Naive thymus-derived CD4-positive, alpha-beta T cell (primary cell): ENCODE results near the gene MRPL2. TPM values are rescaled to one million over a fixed set of nuclear protein-coding genes. Genes with fewer than 3 reads are reported as not detected.

Source experiments
- ATAC-seq: fragments of 150-1000 bp; cut with Tn5 transposase; 2 replicates; pipeline ENCODE4 v1.10.0; 2021; ENCODE audit warnings: mild to moderate bottlenecking, moderate library complexity
- CTCF ChIA-PET: fragments of 350-600 bp; sonication (Branson Sonifier 250); formaldehyde crosslinking; loops from one replicate; lab custom pipeline; 2021; ENCODE audit warnings: antibody characterized with exemption; lab: Charles Lee
- POLR2A ChIA-PET: fragments of 350-600 bp; sonication (Branson Sonifier 250); formaldehyde crosslinking; loops from one replicate; lab custom pipeline; 2021; ENCODE audit warnings: antibody characterized with exemption, inconsistent platforms; lab: Charles Lee
- DNase-seq, 9 donors: peaks; one replicate each; pipeline versions ENCODE4 v3.0.0 to v3.0.0-alpha.2; 2020 to 2022; ENCODE audit warnings: mixed read lengths in 1 of 9
- H3K27ac ChIP-seq: one replicate; pipeline ENCODE4 v1.7.0; 2013; ENCODE audit warnings: mild to moderate bottlenecking, low read depth, low read length, moderate library complexity
- H3K27me3 ChIP-seq, 2 donors: one replicate each; pipeline ENCODE4 v1.7.0; 2013; ENCODE audit warnings: low read length in 2 of 2, mild to moderate bottlenecking in 2 of 2, moderate library complexity in 2 of 2; ENCODE audit not compliant: control insufficient read depth in 2 of 2, insufficient read depth in 2 of 2
- H3K36me3 ChIP-seq, 3 experiments: 1 replicate in 2 of 3; 2 replicates in 1 of 3; pipeline ENCODE4 v1.7.0; 2013; ENCODE audit warnings: low read length in 3 of 3, mild to moderate bottlenecking in 3 of 3, moderate library complexity in 1 of 3; ENCODE audit not compliant: insufficient read depth in 3 of 3, control insufficient read depth in 2 of 3
- H3K4me1 ChIP-seq, 2 donors: one replicate each; pipeline ENCODE4 v1.7.0; 2013; ENCODE audit warnings: low read length in 2 of 2, mild to moderate bottlenecking in 2 of 2, moderate library complexity in 1 of 2; ENCODE audit not compliant: control insufficient read depth in 2 of 2, insufficient read depth in 2 of 2
- H3K4me3 ChIP-seq: 2 replicates; pipeline ENCODE4 v1.7.0; 2013; ENCODE audit warnings: mild to moderate bottlenecking, low read length
- H3K9me3 ChIP-seq, 3 experiments: 1 replicate in 2 of 3; 2 replicates in 1 of 3; pipeline ENCODE4 v1.7.0; 2013; ENCODE audit warnings: low read length in 3 of 3; ENCODE audit not compliant: control insufficient read depth in 2 of 3
- H3K27ac Mint-ChIP-seq, 9 donors: one replicate each; pipeline ENCODE4 v1.8.0; 2020 to 2022; ENCODE audit warnings: mixed read lengths in 9 of 9, mild to moderate bottlenecking in 8 of 9, moderate library complexity in 5 of 9, inconsistent platforms in 2 of 9
- H3K27me3 Mint-ChIP-seq, 5 donors: one replicate each; pipeline ENCODE4 v1.8.0; 2021 to 2022; ENCODE audit warnings: mixed read lengths in 5 of 5, mild to moderate bottlenecking in 1 of 5
- H3K36me3 Mint-ChIP-seq, 5 donors: one replicate each; pipeline ENCODE4 v1.8.0; 2020 to 2022; ENCODE audit warnings: mixed read lengths in 5 of 5, mild to moderate bottlenecking in 3 of 5, inconsistent platforms in 1 of 5
- H3K4me1 Mint-ChIP-seq, 7 donors: one replicate each; pipeline ENCODE4 v1.8.0; 2020 to 2022; ENCODE audit warnings: mixed read lengths in 7 of 7, mild to moderate bottlenecking in 3 of 7, inconsistent platforms in 1 of 7
- H3K4me3 Mint-ChIP-seq, 10 donors: one replicate each; pipeline ENCODE4 v1.8.0; 2020 to 2022; ENCODE audit warnings: mild to moderate bottlenecking in 10 of 10, mixed read lengths in 10 of 10, moderate library complexity in 6 of 10, inconsistent platforms in 2 of 10
- H3K9me3 Mint-ChIP-seq, 11 donors: one replicate each; pipeline ENCODE4 v1.8.0; 2020 to 2022; ENCODE audit warnings: mixed read lengths in 11 of 11, mild to moderate bottlenecking in 4 of 11, inconsistent platforms in 1 of 11, moderate library complexity in 1 of 11
- intact Hi-C, 2 donors: fragments of 100-400 bp; cut with micrococcal nuclease; formaldehyde crosslinking; loops; one replicate each; pipeline ENCODE4 v1.15.1; 2023
- polyA plus RNA-seq, 2 donors: library from polyadenylated mRNA; unstranded; fragments of 300-500 nt; fragmentation: Illumina TruSeq; gene quantifications; one replicate each; pipeline ENCODE4 v1.2.3, GENCODE V29; 2021
- total RNA-seq, 6 experiments: library from RNA in 5 of 6; stranded (reverse) in 5 of 6; gene quantifications; 1 replicate in 5 of 6; 2 replicates in 1 of 6; pipeline ENCODE4 v1.2.3 and lab custom pipeline; 2021 to 2026

The MRPL2 gene
- total and polyA plus RNA-seq, 7 experiments from 2014 or later, result 32.0 to 58.6 (median 48.4) TPM

GRCh38 chr6:43097502-43097901 lies 38.3 kb upstream of the MRPL2 start:
- CTCF ChIA-PET, result interaction anchor here (0.5 kb wide), 1 partner anchor 219 kb away, joined by 3 read pairs; no protein-coding TSS in a partner anchor
- DNase-seq (no peak), ATAC-seq (no peak)
- Histone ChIP-seq H3K27me3 (no peaks in the 10 kb centered on the region), H3K9me3 (no peaks in the 10 kb centered on the region), H3K27ac (no peak overlapping the region), H3K36me3 (no peaks in the 10 kb centered on the region), H3K4me3 (no peak overlapping the region), H3K4me1 (no peaks in the 10 kb centered on the region)
- Mint-ChIP-seq H3K4me3 (no peak overlapping the region), H3K36me3 (no peaks in the 10 kb centered on the region), H3K27me3 (peaks cover 0 to 2% (median 0%) of the 10 kb centered on the region in 5 donors), H3K27ac (no peak overlapping the region), H3K9me3 (no peaks in the 10 kb centered on the region), H3K4me1 (peaks cover 0 to 23% (median 5%) of the 10 kb centered on the region in 7 donors)
- intact Hi-C loops, result no loop called here
- POLR2A ChIA-PET, result interaction anchor here (1.0 kb wide), 1 partner anchor 314 kb away, joined by 3 read pairs; no protein-coding TSS in a partner anchor

- DNase-seq (no peak), ATAC-seq (no peak)
- Mint-ChIP-seq H3K36me3 (no peaks in the 10 kb centered on the region), H3K27ac (no peak overlapping the region), H3K4me3 (no peak overlapping the region), H3K27me3 (peaks cover 0 to 2% (median 0%) of the 10 kb centered on the region in 5 donors), H3K4me1 (peaks cover 0 to 23% (median 5%) of the 10 kb centered on the region in 7 donors), H3K9me3 (no peaks in the 10 kb centered on the region)
- no peaks in the 10 kb centered on the region for H3K27me3 ChIP-seq
- CTCF ChIA-PET, result no interaction called here
- no peak overlapping the region for H3K4me3 ChIP-seq
- H3K27ac ChIP-seq, result no peak overlapping the region
- H3K9me3 ChIP-seq, result no peaks in the 10 kb centered on the region
- no peaks in the 10 kb centered on the region for H3K36me3 ChIP-seq
- intact Hi-C loops, result no loop called here
- H3K4me1 ChIP-seq, result no peaks in the 10 kb centered on the region
- POLR2A ChIA-PET, result interaction anchor here (1.0 kb wide), 1 partner anchor 313 kb away, joined by 3 read pairs; no protein-coding TSS in a partner anchor
Observed at GRCh38 chr6:43097098-43097489, 37.9 kb upstream of the MRPL2 start.

- intact Hi-C loops, result no loop called here
- POLR2A ChIA-PET, result interaction anchor here (0.6 kb wide), 2 partner anchors 219 to 978 kb away, joined by 3 to 4 read pairs; no protein-coding TSS in a partner anchor
Observed at GRCh38 chr6:43096451-43097097, 37.3 kb upstream of the MRPL2 start.

GRCh38 chr6:43095939-43096338 lies 36.7 kb upstream of the MRPL2 start:
- DNase-seq (no peak), ATAC-seq (no peak)
- ChIA-PET POLR2A (interaction anchor here (0.6 kb wide), 2 partner anchors 219 to 977 kb away, joined by 3 to 4 read pairs; no protein-coding TSS in a partner anchor), CTCF (no interaction called here)
- Mint-ChIP-seq H3K4me3 (no peak overlapping the region), H3K4me1 (peaks cover 0 to 23% (median 5%) of the 10 kb centered on the region in 7 donors), H3K36me3 (no peaks in the 10 kb centered on the region), H3K27me3 (peaks cover 0 to 2% (median 0%) of the 10 kb centered on the region in 5 donors), H3K27ac (no peak overlapping the region), H3K9me3 (no peaks in the 10 kb centered on the region)
- Histone ChIP-seq H3K4me3 (no peak overlapping the region), H3K27ac (no peak overlapping the region), H3K9me3 (no peaks in the 10 kb centered on the region), H3K36me3 (no peaks in the 10 kb centered on the region), H3K27me3 (no peaks in the 10 kb centered on the region), H3K4me1 (no peaks in the 10 kb centered on the region)
- intact Hi-C loops, result no loop called here

More at GRCh38 chr6:43096451-43097097, 37.3 kb upstream of the MRPL2 start:
- H3K4me1 Mint-ChIP-seq, result peaks cover 0 to 23% (median 5%) of the 10 kb centered on the region in 7 donors
- peak overlapping the region in 1 of 9 donors; percentile 63 for H3K27ac Mint-ChIP-seq
- CTCF ChIA-PET, result no interaction called here
- Histone ChIP-seq H3K4me1 (no peaks in the 10 kb centered on the region), H3K9me3 (no peaks in the 10 kb centered on the region), H3K36me3 (no peaks in the 10 kb centered on the region), H3K27me3 (no peaks in the 10 kb centered on the region), H3K4me3 (no peak overlapping the region), H3K27ac (no peak overlapping the region)
- peaks cover 0 to 2% (median 0%) of the 10 kb centered on the region in 5 donors for H3K27me3 Mint-ChIP-seq
- no peak overlapping the region for H3K4me3 Mint-ChIP-seq
- no peaks in the 10 kb centered on the region for H3K36me3 Mint-ChIP-seq
- ATAC-seq (no peak), DNase-seq (no peak)
- no peaks in the 10 kb centered on the region for H3K9me3 Mint-ChIP-seq

- intact Hi-C loops, result no loop called here
- H3K9me3 ChIP-seq, result no peaks in the 10 kb centered on the region
- H3K27me3 ChIP-seq, result no peaks in the 10 kb centered on the region
- peak; percentile 82 for ATAC-seq
- peak overlapping the region in 3 of 9 donors; percentile 34 to 64 (median 46) for H3K27ac Mint-ChIP-seq
- DNase-seq, result peak in 1 of 9 donors; percentile 15
- CTCF ChIA-PET, result interaction anchor here (0.6 kb wide), 1 partner anchor 394 kb away, joined by 3 read pairs; no protein-coding TSS in a partner anchor
- H3K4me1 Mint-ChIP-seq, result peaks cover 0 to 23% (median 5%) of the 10 kb centered on the region in 7 donors
- H3K4me1 ChIP-seq, result no peaks in the 10 kb centered on the region
- peak overlapping the region; percentile 33 for H3K4me3 ChIP-seq
- H3K4me3 Mint-ChIP-seq, result peak overlapping the region; percentile 10 to 70 (median 44)
- no peaks in the 10 kb centered on the region for H3K36me3 Mint-ChIP-seq
- POLR2A ChIA-PET, result interaction anchor here (0.7 kb wide), 1 partner anchor 40 kb away, joined by 3 read pairs; the partner anchor contains the start of gene CUL7
- H3K9me3 Mint-ChIP-seq, result no peaks in the 10 kb centered on the region
- no peaks in the 10 kb centered on the region for H3K36me3 ChIP-seq
- H3K27ac ChIP-seq, result no peak overlapping the region
- peaks cover 0 to 2% (median 0%) of the 10 kb centered on the region in 5 donors for H3K27me3 Mint-ChIP-seq
Observed at GRCh38 chr6:43093436-43094289, 34.4 kb upstream of the MRPL2 start.

GRCh38 chr6:43092635-43093034 lies 33.4 kb upstream of the MRPL2 start:
- Mint-ChIP-seq H3K27me3 (no peaks in the 10 kb centered on the region), H3K36me3 (no peaks in the 10 kb centered on the region), H3K9me3 (no peaks in the 10 kb centered on the region), H3K4me3 (peak overlapping the region in 1 of 10 donors; percentile 24), H3K4me1 (peaks cover 0 to 23% (median 5%) of the 10 kb centered on the region in 7 donors), H3K27ac (no peak overlapping the region)
- Histone ChIP-seq H3K27me3 (no peaks in the 10 kb centered on the region), H3K9me3 (no peaks in the 10 kb centered on the region), H3K4me3 (no peak overlapping the region), H3K4me1 (no peaks in the 10 kb centered on the region), H3K36me3 (no peaks in the 10 kb centered on the region), H3K27ac (no peak overlapping the region)
- ATAC-seq, result peak; percentile 56
- intact Hi-C loops, result no loop called here
- DNase-seq, result no peak
- POLR2A ChIA-PET, result no interaction called here
- CTCF ChIA-PET, result no interaction called here
